GM12872 (cell line): ENCODE data around the gene TPCN1.

Experiments
- TF ChIP-seq, protein P1 (sequence below): IDR thresholded peaks from 3 replicates; pipeline ENCODE4 v1.5.1; 2011; ENCODE audit warnings: low read depth, mild to moderate bottlenecking, low read length, moderate library complexity; ENCODE audit not compliant: insufficient read depth

Gene TPCN1

DNA sequence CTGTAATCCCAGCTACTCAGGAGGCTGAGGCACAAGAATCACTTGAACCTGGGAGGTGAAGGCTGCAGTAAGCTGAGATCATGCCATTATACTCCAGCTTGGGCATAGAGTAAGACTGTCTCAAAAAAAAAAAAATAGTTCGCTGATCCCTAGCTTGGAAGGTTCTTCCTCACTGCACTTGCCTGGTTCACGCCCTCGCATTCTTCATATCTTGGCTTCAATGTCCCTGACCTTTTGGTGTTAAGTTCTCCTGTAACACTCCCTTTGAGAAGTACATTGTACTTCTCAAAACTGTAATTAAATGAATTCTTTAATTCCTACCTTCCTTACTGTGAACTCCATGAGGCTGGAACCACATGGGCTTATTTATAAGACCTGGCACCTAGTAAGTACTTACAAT, 16.5 kb upstream of the TPCN1 start:
- TF ChIP-seq, protein P1, sequence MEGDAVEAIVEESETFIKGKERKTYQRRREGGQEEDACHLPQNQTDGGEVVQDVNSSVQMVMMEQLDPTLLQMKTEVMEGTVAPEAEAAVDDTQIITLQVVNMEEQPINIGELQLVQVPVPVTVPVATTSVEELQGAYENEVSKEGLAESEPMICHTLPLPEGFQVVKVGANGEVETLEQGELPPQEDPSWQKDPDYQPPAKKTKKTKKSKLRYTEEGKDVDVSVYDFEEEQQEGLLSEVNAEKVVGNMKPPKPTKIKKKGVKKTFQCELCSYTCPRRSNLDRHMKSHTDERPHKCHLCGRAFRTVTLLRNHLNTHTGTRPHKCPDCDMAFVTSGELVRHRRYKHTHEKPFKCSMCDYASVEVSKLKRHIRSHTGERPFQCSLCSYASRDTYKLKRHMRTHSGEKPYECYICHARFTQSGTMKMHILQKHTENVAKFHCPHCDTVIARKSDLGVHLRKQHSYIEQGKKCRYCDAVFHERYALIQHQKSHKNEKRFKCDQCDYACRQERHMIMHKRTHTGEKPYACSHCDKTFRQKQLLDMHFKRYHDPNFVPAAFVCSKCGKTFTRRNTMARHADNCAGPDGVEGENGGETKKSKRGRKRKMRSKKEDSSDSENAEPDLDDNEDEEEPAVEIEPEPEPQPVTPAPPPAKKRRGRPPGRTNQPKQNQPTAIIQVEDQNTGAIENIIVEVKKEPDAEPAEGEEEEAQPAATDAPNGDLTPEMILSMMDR: no peak

DNA sequence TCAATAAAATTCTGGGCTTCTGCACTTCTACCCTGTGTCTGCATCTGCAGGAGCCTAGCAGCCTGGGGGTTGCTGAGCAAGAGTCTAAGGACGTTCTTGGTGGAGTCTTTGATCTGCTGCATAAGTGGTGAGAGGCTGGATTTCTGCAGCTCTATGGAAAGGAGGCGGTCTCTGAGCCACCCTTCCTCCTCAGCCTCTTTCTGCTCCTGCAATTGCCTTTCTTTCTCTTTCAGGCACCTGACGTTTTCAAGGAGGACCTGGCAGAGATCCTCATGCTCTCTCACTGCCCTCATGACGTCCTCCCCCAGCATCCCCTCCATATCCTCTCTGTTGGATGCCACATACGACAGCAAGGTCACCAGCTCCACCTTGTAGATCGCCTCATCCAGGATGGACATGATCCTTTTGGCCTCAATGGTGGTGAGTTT, 13.6 kb upstream of the TPCN1 start:
- TF ChIP-seq, protein P1: no peak

DNA sequence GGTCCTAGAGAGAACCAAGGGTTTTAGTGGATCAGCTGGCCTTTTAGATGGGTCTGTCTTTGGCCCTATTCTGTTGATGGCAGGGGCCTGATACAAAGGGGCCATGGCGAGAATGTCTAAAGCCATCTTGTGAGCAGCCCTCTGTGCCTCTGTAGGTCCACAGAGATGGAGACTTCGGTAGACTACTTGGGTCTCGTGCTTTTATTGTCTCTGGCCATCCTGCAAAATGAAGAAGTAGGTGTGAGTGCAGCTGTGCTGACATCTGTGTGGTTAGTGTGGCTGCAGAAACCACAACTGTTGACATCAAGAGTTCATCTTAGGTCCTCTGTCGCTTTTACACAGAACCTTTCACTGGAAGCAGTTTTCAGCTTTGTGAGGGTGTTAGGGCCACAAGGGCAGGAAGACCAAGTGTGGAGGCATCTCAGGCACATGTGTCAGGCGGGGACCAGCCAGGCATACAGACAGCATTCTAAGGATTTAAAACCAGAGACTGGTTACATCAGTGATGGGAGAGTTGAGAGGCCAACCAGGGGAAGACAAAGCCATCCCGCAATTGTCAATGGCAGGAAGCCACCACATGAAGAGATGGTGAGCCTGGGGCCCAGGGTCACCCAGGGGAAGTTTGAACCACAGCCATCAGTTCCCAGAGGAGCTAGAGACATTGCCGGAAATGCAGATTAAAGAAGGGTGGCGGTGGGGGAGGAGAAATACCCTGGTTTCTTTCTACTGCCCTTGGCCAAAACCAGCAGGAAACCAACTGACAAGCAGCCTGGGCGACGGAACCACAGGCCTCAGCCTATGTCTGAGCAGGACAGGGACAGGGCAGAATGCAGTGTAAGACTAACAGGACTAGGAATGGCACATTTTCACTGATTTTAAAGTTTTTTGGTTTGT, 13.0 kb upstream of the TPCN1 start:
- TF ChIP-seq, protein P1: no peak

DNA sequence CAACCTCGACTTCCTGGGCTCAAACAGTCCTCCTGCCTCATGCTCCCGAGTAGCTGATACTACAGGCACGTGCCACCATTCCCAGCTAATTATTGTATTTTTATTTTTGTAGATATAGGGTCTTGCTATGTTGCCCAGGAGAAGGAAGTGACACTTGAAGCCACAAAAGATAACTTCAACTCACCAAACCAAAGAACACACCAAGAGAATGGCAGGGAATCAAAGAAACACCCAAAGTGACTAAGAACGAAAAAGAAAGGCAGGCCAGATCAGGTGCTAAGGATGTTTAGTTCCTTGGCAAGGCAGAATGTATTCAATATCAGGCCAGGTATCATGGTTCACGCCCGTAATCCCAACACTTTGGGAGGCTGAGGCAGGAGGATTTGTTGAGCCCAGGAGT, 10.1 kb upstream of the TPCN1 start:
- TF ChIP-seq, protein P1: no peak

DNA sequence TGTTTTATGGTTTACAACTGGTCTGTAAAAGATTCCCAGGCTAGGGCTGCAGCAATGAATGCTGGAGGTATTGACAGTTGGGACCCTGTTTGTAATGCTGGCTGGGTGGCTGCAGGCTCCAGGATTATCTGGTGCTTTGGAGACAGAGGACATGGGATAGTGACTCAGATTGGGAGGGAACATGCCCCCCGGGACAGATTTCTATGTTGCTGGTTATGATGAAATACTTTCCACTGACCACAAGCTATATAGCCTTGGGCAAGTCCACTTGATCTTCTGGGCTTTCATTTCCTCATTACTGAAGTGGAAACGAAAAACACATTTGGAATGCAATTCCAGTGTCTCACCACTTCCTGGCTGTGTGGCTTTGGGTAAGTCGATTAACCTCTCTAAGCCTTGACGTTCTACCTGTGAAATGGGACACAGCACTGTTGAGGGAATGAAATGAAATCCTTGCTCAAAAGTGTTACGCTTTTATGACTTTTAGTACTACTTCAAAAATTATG, 6.3 kb upstream of the TPCN1 start:
- TF ChIP-seq, protein P1: no peak

DNA sequence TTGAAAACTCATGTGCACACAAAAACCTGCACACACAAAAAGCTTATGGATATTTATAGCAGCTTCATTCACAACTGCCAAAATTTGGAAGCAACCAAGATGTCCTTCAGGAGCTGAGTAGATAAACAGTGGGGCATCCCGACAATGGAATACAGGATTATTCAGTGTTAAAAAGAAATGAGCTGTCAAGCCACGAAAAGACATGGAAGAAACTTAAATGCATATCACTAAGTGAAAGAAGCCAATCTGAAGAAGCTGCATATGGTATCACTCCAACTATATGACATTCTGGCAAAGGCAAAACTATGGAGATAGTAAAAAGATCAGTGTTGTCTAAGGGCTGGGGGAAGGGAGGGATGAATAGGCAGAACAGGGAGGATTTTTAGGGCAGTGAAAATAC, 5.2 kb upstream of the TPCN1 start:
- TF ChIP-seq, protein P1: no peak

DNA sequence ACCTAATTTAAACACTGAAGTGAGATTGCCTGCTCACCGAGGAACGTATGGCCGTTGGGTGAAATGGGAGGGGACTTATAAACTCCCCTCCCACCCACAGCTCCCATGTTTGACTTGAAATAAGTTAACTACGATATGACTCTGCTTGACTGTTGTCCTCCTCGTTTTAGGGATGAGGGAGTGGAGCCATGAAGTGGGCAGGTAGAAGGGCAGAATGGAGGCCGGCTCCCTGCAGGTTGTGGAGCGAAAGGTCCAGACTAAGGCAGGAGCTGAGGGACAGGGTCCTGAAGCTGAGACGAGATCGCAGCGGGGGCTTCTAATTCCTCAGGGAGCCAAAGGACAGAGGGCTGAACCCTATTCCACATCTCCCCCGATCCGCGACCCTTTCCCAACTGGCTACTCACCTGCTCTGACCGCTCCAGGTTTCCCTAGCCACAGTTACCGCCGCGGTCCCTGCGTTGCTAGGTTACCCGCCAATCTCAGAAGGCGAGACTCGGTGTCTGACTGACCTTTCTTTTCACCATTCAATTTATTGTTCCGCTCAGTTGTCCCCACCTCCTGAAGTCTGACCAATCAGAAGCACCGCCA, 577 bp upstream of the TPCN1 start:
- TF ChIP-seq, protein P1: no peak
